Suprapubic skin (tissue), 4 donors: ENCODE data around the gene MBNL2. TPM values are rescaled to one million over a fixed set of nuclear protein-coding genes. Genes with fewer than 3 reads are reported as not detected.

ENCODE experiments used
- DNase-seq, 2 donors: peaks; one replicate each; pipeline ENCODE4 v3.0.0-alpha.2; 2019; ENCODE audit warnings: low spot score in 2 of 2
- H3K27ac ChIP-seq: fragments of 200-600 bp; sonication (generic); one replicate; pipeline ENCODE4 v1.5.1; 2019
- H3K27me3 ChIP-seq: fragments of 200-600 bp; sonication (generic); one replicate; pipeline ENCODE4 v1.5.1; 2019
- H3K36me3 ChIP-seq: fragments of 200-600 bp; sonication (generic); one replicate; pipeline ENCODE4 v1.5.1; 2019
- H3K4me1 ChIP-seq: fragments of 200-600 bp; sonication (generic); one replicate; pipeline ENCODE4 v1.5.1; 2019
- H3K4me3 ChIP-seq: fragments of 200-600 bp; sonication (generic); one replicate; pipeline ENCODE4 v1.5.1; 2019; ENCODE audit warnings: mild to moderate bottlenecking
- H3K9me3 ChIP-seq: fragments of 200-600 bp; sonication (generic); one replicate; pipeline ENCODE4 v1.5.1; 2019
- EP300 ChIP-seq: sonication (generic); formaldehyde crosslinking; IDR thresholded peaks from one replicate; pipeline ENCODE4 v1.6.1; 2017; ENCODE audit warnings: antibody characterized with exemption
- POLR2A ChIP-seq, 2 donors: fragments of 450-650 bp; IDR thresholded peaks; one replicate each; pipeline ENCODE4 v1.6.1; 2017; ENCODE audit warnings: antibody characterized with exemption in 2 of 2, mild to moderate bottlenecking in 2 of 2, moderate library complexity in 2 of 2
- POLR2AphosphoS5 ChIP-seq, 3 donors: sonication (generic); formaldehyde crosslinking; IDR thresholded peaks; one replicate each; pipeline ENCODE4 v1.6.1; 2017; ENCODE audit warnings: antibody characterized with exemption in 3 of 3
- WGBS: methylation state at CpG from one replicate; pipeline ENCODE4 v1.1.5; 2018; 5-methylcytosine and 5-hydroxymethylcytosine counted together
- total RNA-seq, 4 donors: library from RNA; depleted of rRNA; stranded (reverse); fragments of >200 nt; gene quantifications; one replicate each; pipeline ENCODE4 v1.1.0, GENCODE V29; 2016
- TF ChIP-seq, protein P1 (sequence below), 2 donors: fragments of 200-600 bp in 1 of 2; fragments of 450-650 bp in 1 of 2; sonication (generic) in 1 of 2; IDR thresholded peaks; one replicate each; pipeline ENCODE4 v1.5.1; 2016 to 2019; ENCODE audit warnings: antibody characterized with exemption in 2 of 2, mild to moderate bottlenecking in 1 of 2, moderate library complexity in 1 of 2

MBNL2 gene
- total RNA-seq, 4 donors from 2014 or later: 64.2 to 92.4 (median 73.4) TPM

DNA sequence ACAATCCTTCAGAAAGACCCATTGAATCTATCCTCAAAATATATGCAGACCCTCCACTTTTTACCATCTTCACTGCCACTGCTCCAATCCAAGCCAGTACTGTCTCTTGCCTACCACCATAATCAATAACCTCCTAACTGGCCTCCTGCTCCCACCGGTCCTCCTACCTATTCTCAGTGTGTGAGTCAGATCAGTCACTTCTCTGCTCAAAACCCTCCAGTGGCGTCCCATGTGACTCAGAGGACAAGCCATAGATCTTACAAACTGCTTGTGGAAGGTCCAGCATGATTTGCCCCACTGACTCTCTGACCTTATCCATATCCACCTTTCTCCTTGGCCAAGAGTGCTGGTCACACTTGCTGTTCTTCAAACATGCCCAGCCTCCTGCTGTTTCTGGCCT is 23.4 kb upstream of the MBNL2 start:
- no peaks in the 10 kb centered on the region for H3K4me1 ChIP-seq

DNA sequence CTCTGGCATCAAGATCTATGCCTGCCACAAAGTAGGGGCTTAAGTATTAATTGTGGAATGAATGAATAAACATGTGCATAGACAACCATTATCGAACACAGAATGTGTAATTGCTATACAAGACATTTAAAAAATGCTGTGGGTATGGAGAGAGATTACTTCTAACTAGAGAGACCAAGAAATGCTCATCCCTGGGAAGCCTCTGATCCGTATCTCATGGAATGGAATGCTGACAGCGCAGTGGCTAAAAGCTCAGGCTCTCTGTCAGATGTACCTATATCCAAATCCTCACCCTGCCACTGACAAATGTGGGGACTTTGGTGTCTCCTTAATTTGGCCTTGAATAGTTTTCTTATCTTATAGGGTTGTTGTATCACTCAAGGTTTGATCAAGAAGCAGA is 22.7 kb upstream of the MBNL2 start:
- no peak overlapping the region for H3K27ac ChIP-seq
- no peak for DNase-seq
- no peaks in the 10 kb centered on the region for H3K4me1 ChIP-seq
- H3K36me3 ChIP-seq: no peaks in the 10 kb centered on the region
- no peaks in the 10 kb centered on the region for H3K27me3 ChIP-seq
- TF ChIP-seq POLR2A (IDR thresholded peaks at IDR 0.05): no peak
- TF ChIP-seq EP300: no peak
- no peak overlapping the region for H3K4me3 ChIP-seq
- no peaks in the 10 kb centered on the region for H3K9me3 ChIP-seq
- WGBS: 89% methylated on average over 3 of the region's 3 CpGs

More for the DNA sequence above, 23.4 kb upstream of the MBNL2 start:
- WGBS: 85% methylated on average over 2 of the region's 2 CpGs
- Histone ChIP-seq H3K9me3 (no peaks in the 10 kb centered on the region), H3K27ac (no peak overlapping the region), H3K27me3 (no peaks in the 10 kb centered on the region), H3K36me3 (no peaks in the 10 kb centered on the region), H3K4me3 (no peak overlapping the region)
- TF ChIP-seq, protein P1, sequence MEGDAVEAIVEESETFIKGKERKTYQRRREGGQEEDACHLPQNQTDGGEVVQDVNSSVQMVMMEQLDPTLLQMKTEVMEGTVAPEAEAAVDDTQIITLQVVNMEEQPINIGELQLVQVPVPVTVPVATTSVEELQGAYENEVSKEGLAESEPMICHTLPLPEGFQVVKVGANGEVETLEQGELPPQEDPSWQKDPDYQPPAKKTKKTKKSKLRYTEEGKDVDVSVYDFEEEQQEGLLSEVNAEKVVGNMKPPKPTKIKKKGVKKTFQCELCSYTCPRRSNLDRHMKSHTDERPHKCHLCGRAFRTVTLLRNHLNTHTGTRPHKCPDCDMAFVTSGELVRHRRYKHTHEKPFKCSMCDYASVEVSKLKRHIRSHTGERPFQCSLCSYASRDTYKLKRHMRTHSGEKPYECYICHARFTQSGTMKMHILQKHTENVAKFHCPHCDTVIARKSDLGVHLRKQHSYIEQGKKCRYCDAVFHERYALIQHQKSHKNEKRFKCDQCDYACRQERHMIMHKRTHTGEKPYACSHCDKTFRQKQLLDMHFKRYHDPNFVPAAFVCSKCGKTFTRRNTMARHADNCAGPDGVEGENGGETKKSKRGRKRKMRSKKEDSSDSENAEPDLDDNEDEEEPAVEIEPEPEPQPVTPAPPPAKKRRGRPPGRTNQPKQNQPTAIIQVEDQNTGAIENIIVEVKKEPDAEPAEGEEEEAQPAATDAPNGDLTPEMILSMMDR (IDR thresholded peaks at IDR 0.05): no peak
- TF ChIP-seq POLR2AphosphoS5 (IDR thresholded peaks at IDR 0.05) (no peak), POLR2A (IDR thresholded peaks at IDR 0.05) (no peak), EP300 (no peak)
- DNase-seq: no peak

DNA sequence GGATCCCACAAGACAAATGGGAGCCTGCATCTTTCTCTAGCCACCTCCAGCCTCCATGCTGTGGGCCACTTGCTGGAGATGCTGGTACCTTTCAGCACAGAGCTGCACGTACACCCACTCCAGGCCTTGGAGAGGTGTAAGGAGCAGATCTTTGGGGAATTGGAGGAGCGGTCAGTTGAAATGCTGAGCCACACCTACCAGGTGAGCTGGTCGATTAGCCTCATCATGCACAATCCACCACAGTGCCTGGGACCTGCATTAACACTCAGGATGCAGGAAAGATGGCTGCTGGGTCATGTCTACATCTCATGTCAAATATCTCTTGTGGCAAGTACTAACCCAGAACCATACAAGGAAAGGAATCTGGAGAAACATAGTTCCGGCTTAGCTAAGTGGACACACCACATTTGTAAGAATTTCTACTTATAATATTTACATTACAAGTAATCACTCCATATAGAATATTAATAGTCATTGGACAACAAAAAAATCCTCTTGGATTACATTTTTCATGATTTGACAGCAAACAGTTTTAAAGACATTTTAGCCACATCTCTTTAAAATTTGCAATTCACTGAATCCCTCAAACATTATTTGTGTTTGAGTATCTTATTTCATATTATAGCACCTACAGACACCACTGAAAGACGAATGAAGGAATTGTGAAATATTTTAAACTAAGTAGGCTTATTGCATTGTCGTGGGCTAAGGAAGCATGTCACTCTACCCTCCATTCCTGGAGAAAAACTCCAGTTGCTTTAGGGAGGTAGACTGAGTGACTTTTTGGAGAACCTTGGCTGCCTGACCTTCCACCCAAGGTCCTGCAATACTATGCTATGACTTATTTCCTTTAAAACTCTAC is 21.8 kb upstream of the MBNL2 start:
- WGBS: 90% methylated on average over 6 of the region's 6 CpGs
- no peak overlapping the region for H3K4me3 ChIP-seq
- TF ChIP-seq EP300: no peak
- TF ChIP-seq, protein P1 (IDR thresholded peaks at IDR 0.05): no peak
- TF ChIP-seq POLR2AphosphoS5 (IDR thresholded peaks at IDR 0.05): no peak
- TF ChIP-seq POLR2A (IDR thresholded peaks at IDR 0.05): no peak
- no peaks in the 10 kb centered on the region for H3K4me1 ChIP-seq
- no peaks in the 10 kb centered on the region for H3K36me3 ChIP-seq
- no peak overlapping the region for H3K27ac ChIP-seq
- no peaks in the 10 kb centered on the region for H3K9me3 ChIP-seq
- no peak for DNase-seq
- no peaks in the 10 kb centered on the region for H3K27me3 ChIP-seq

DNA sequence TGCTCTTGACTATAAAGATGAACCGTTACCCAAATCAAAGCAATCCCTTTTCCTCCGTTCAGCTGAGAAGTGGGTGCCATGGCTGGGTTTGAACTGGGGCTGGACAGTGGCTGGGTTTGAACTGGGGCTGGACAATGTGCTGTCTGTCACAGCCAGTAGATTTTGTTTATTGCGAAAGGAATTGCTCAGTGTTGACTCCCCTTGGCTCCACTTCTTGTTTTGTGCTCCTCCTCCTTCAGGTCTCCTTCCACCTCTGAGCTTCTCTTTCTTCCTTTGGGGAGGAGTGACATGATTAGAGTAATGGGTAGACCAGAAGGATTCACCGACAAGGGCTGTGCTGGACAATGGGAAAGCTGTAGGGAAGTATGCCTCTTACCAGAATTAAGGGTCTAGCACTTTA is 19.4 kb upstream of the MBNL2 start:
- TF ChIP-seq POLR2AphosphoS5 (IDR thresholded peaks at IDR 0.05) (no peak), EP300 (no peak), POLR2A (IDR thresholded peaks at IDR 0.05) (no peak)
- TF ChIP-seq, protein P1 (IDR thresholded peaks at IDR 0.05): no peak
- WGBS: 95% methylated on average over 4 of the region's 4 CpGs
- no peaks in the 10 kb centered on the region for H3K4me1 ChIP-seq
- no peaks in the 10 kb centered on the region for H3K9me3 ChIP-seq
- no peak overlapping the region for H3K27ac ChIP-seq
- DNase-seq: no peak
- H3K36me3 ChIP-seq: no peaks in the 10 kb centered on the region
- no peaks in the 10 kb centered on the region for H3K27me3 ChIP-seq
- H3K4me3 ChIP-seq: no peak overlapping the region

DNA sequence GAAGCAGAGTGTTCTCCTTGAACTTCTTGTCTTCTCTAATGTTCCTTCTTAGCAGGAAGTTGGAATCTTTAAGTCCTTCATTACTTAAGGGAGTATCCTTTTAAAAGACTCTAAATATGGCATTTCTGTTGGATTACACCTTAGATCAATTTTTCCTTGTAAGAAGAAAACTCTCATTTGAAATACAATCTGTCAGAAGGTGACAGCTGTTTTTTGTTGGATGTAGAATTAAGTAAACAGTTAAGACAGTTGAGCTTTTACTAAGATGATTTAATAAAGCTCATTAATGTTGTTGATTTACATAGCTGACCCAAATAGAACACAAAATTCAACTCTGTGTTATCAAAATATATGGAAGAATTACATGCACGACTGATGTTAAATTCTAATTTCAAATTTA is 16.7 kb upstream of the MBNL2 start:
- TF ChIP-seq POLR2AphosphoS5 (IDR thresholded peaks at IDR 0.05) (no peak), EP300 (no peak), POLR2A (IDR thresholded peaks at IDR 0.05) (no peak)
- TF ChIP-seq, protein P1 (IDR thresholded peaks at IDR 0.05): no peak
- Histone ChIP-seq H3K27ac (no peak overlapping the region), H3K4me1 (no peaks in the 10 kb centered on the region), H3K36me3 (no peaks in the 10 kb centered on the region), H3K4me3 (no peak overlapping the region), H3K9me3 (no peaks in the 10 kb centered on the region), H3K27me3 (no peaks in the 10 kb centered on the region)
- WGBS: 83% methylated on average over 1 of the region's 1 CpG
- no peak for DNase-seq
